IgD-negative memory B cell (primary cell): ENCODE data around the gene SLC39A5. TPM values are rescaled to one million over a fixed set of nuclear protein-coding genes. Genes with fewer than 3 reads are reported as not detected.
"Not testable (repeated sequence)": the region's sequence is repeated elsewhere in the genome, so short reads cannot be mapped to it uniquely, and the experiment has no call there.

Source experiments
- H3K27ac Mint-ChIP-seq, 3 donors: one replicate each; pipeline ENCODE4 v1.8.0; 2020 to 2022; ENCODE audit warnings: mild to moderate bottlenecking in 3 of 3, mixed read lengths in 3 of 3, moderate library complexity in 1 of 3
- H3K27me3 Mint-ChIP-seq: one replicate; pipeline ENCODE4 v1.8.0; 2021; ENCODE audit warnings: mixed read lengths
- H3K36me3 Mint-ChIP-seq: one replicate; pipeline ENCODE4 v1.8.0; 2020; ENCODE audit warnings: mild to moderate bottlenecking, mixed read lengths
- H3K4me1 Mint-ChIP-seq, 3 donors: one replicate each; pipeline ENCODE4 v1.8.0; 2020 to 2022; ENCODE audit warnings: mixed read lengths in 3 of 3, mild to moderate bottlenecking in 1 of 3
- H3K4me3 Mint-ChIP-seq, 4 donors: one replicate each; pipeline ENCODE4 v1.8.0; 2020 to 2022; ENCODE audit warnings: mild to moderate bottlenecking in 4 of 4, mixed read lengths in 4 of 4, moderate library complexity in 3 of 4
- H3K9me3 Mint-ChIP-seq, 3 donors: one replicate each; pipeline ENCODE4 v1.8.0; 2020 to 2021; ENCODE audit warnings: mixed read lengths in 3 of 3, mild to moderate bottlenecking in 1 of 3
- polyA plus RNA-seq: library from polyadenylated mRNA; unstranded; fragments of 300-500 nt; fragmentation: Illumina TruSeq; gene quantifications from one replicate; pipeline ENCODE4 v1.2.3, GENCODE V29; 2021

The SLC39A5 gene, protein sequence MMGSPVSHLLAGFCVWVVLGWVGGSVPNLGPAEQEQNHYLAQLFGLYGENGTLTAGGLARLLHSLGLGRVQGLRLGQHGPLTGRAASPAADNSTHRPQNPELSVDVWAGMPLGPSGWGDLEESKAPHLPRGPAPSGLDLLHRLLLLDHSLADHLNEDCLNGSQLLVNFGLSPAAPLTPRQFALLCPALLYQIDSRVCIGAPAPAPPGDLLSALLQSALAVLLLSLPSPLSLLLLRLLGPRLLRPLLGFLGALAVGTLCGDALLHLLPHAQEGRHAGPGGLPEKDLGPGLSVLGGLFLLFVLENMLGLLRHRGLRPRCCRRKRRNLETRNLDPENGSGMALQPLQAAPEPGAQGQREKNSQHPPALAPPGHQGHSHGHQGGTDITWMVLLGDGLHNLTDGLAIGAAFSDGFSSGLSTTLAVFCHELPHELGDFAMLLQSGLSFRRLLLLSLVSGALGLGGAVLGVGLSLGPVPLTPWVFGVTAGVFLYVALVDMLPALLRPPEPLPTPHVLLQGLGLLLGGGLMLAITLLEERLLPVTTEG
- not detected for polyA plus RNA-seq

DNA sequence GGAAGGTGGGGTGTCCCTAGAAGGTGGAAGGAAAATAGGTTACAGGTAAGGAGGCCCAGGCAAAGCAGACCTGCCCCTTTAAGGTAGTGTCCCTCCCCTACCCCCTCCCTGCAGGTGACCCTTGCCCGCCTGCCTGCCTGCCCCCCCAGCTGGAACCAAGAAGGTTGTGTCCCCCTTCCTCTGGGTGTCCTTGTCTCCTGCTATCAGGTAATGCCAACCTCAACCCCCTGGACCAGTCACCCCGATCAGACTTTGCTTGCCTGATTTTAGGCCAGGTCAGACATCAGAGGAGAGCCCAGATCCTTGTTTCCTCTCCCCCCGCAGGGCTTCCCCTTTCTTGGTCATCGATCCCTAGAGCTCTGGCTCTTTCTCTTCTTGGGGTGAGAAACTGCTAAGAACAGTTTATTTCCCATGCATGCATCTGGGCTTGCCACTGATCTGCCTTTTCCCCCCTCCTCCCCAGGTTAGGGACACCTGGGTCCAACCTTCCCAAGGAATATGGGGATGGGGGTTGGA lies at the start of gene SLC39A5:
Gene SLC39A5, plus strand, starts transcription at position 136 of the 516 bp plus-strand sequence. CDS start 1,224 bp downstream, outside the sequence.
- Mint-ChIP-seq H3K9me3 (no peaks in the 10 kb centered on the region), H3K27ac (peak within 1 kb of the TSS in 2 of 3 donors; percentile 19 to 71), H3K4me1 (peaks cover 0 to 7% (median 6%) of the 10 kb centered on the region in 3 donors), H3K36me3 (no peaks in the 10 kb centered on the region), H3K4me3 (no peak within 1 kb of the TSS), H3K27me3 (no peaks in the 10 kb centered on the region)

DNA sequence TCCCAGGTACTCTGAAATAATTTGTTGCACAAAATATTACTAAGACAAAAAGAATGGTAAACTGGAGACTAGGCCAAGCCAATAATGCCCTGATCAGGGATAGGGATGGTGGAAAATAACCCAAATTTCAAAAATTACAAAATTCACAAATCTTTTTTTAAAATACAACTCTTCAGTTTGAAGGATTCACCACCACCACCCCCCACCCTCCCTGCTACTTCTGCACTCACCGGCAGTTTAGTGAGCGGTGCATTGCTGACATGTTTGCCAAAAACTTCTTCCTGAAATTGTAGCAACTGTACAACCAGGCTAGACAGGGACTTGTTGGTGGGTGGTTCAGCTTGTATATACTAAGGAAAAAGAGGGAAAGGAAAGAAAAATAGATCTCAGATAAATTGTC lies 42.9 kb upstream of the SLC39A5 start:
- H3K27me3 Mint-ChIP-seq, result no peaks in the 10 kb centered on the region
- no peaks in the 10 kb centered on the region for H3K36me3 Mint-ChIP-seq
- H3K4me1 Mint-ChIP-seq, result peaks cover 27 to 30% (median 30%) of the 10 kb centered on the region in 3 donors
- no peaks in the 10 kb centered on the region for H3K9me3 Mint-ChIP-seq
- H3K27ac Mint-ChIP-seq, result peak overlapping the region in 1 of 3 donors; percentile 100
- H3K4me3 Mint-ChIP-seq, result peak overlapping the region in 2 of 4 donors; percentile 78 to 98

DNA sequence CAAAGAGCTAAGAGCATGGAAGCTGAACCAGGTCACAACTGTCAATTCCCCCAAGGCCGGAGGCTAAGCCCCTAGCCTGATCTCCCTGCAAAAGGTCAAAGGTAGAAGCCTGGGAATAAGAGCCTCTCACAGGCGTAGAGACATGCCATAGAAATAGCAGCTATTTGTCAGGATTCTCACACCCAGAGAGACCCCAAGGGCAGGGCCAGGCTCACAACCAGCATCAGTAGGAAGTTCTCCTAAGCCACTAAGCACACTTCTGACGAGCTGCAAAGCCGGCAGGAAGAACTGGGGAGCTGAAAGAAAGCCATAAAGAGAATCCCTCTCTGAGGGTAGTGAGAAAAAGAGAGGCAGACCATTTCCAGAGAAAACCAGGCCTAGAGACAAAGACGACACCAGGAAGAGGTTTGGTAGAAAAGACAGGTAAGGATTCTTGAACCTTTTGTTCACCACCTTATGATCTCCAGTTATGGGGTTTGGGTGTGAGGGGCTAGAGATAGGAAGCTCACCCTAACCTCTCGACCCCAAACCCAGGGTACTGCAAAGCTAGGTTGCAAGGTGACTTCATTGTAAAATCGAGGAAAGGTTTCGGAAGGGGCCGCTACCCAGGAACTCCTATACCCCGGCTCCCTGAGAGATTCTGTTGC lies 41.6 kb upstream of the SLC39A5 start:
- H3K9me3 Mint-ChIP-seq, result no peaks in the 10 kb centered on the region
- no peaks in the 10 kb centered on the region for H3K27me3 Mint-ChIP-seq
- H3K4me3 Mint-ChIP-seq, result peak overlapping the region; percentile 86 to 98 (median 88)
- peak overlapping the region; percentile 87 to 100 (median 88) for H3K27ac Mint-ChIP-seq
- peaks cover 31 to 36% (median 35%) of the 10 kb centered on the region in 3 donors for H3K4me1 Mint-ChIP-seq
- peaks cover 2% of the 10 kb centered on the region for H3K36me3 Mint-ChIP-seq

DNA sequence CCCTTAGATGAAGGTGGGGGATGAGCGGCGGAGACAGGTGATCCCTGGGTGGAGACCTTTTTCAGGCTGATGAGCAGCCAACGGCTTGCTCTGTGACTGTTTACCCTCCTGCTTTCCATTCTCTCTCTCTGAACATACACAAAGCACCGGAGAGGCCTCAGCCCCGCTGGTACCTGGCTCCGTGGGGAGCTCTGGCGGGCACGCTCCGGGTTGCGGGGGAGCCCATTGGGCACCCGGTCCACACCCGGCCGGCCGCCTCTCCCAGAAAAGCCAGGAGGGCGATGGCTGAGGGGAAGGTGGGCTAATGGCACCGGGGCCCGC lies 41.1 kb upstream of the SLC39A5 start:
- Mint-ChIP-seq H3K4me3 (peak overlapping the region; percentile 86 to 98 (median 88)), H3K27ac (peak overlapping the region; percentile 20 to 100 (median 88)), H3K4me1 (peaks cover 32 to 39% (median 37%) of the 10 kb centered on the region in 3 donors), H3K27me3 (no peaks in the 10 kb centered on the region), H3K36me3 (peaks cover 3% of the 10 kb centered on the region), H3K9me3 (no peaks in the 10 kb centered on the region)

DNA sequence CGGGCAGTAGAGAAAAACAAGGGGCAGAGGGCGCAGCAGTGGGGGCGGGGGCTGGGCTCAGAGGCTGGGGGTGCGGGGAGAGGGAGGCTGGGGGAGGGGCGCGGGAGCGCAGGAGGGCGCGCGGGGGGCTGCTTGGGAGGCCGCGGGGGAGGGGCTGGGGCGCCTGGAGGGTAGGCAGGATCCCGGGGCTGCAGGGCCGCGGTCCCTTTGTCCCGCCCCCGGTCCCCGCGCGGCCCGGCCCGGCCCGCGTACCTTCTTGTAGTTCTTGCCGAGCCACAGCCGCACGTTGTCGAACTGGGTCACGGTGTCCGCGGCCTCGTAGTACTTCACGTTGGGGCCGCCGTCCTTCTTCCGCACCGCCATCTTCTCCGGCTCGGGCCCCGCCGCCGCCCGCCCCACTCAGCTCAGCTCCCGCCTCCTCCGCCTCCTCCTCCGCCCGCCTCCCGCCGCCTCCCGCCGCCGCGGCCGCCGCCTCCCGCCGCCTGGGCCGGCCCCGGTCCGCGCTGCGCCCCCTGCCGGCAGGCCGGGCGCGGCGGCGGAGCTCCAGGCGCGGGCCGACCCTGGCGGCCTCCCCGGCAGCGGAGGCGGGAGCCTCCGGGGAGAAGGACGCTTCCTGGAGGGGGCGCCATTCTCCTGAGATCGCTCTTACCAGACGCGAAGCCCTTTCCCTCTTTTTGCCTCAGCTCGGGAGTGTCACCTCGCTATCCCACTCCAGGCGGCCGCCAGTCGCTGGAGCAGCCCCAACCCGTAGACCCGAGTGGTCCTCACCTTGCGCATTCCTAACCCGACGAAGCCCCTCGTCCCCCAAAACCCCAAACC lies 40.5 kb upstream of the SLC39A5 start, which contains the start of gene SMARCC2:
Gene SMARCC2, minus strand, starts transcription at position 385 of the 819 bp plus-strand sequence. Its CDS starts 22 bp downstream, at position 363.
- Mint-ChIP-seq H3K4me1 (peaks cover 32 to 41% (median 40%) of the 10 kb centered on the region in 3 donors), H3K27ac (peak within 1 kb of the TSS; percentile 98 to 100 (median 99))

DNA sequence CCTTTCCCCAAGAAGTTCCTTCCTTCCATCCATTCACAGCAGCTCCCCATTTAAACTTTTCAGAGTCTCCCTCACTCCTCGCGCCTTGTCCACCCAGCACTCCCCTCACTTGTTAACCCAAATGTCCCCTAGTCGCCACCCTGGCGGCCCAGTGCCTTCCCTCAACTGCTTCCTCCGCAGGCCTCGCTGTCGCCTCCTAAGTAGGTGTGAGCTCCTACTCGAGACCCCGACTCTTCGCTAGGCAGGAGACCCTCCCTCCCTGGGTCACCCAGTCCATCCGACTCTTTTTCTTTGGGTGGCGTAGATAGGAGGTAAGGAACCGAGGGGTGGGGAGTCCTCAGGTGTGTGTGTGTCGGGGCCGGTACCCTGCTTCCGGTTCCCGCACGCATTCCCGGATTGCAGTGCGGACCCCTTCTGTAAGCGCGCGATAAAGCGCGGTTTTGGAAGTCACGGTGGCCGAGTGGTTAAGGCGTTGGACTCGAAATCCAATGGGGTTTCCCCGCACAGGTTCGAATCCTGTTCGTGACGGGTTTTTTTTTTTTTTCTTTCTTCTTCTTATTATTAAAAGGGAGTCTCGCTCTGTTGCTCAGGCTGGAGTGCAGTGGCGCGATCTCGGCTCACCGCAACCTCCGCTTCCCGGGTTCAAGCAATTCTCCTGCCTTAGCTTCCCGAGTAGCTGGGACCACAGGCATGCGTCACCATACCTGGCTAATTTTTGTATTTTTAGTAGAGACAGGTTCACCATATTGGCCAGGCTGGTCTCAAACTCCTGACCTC lies 39.7 kb upstream of the SLC39A5 start:
- Mint-ChIP-seq H3K27ac (peak overlapping the region; percentile 98 to 100 (median 99)), H3K27me3 (no peaks in the 10 kb centered on the region), H3K4me3 (peak overlapping the region; percentile 90 to 100 (median 98)), H3K36me3 (peaks cover 3% of the 10 kb centered on the region), H3K9me3 (no peaks in the 10 kb centered on the region), H3K4me1 (peaks cover 32 to 44% (median 42%) of the 10 kb centered on the region in 3 donors)

More for the DNA sequence above, 40.5 kb upstream of the SLC39A5 start, which contains the start of gene SMARCC2:
- no peaks in the 10 kb centered on the region for H3K27me3 Mint-ChIP-seq
- H3K4me3 Mint-ChIP-seq, result peak within 1 kb of the TSS; percentile 90 to 100 (median 98)
- no peaks in the 10 kb centered on the region for H3K9me3 Mint-ChIP-seq
- H3K36me3 Mint-ChIP-seq, result peaks cover 3% of the 10 kb centered on the region

DNA sequence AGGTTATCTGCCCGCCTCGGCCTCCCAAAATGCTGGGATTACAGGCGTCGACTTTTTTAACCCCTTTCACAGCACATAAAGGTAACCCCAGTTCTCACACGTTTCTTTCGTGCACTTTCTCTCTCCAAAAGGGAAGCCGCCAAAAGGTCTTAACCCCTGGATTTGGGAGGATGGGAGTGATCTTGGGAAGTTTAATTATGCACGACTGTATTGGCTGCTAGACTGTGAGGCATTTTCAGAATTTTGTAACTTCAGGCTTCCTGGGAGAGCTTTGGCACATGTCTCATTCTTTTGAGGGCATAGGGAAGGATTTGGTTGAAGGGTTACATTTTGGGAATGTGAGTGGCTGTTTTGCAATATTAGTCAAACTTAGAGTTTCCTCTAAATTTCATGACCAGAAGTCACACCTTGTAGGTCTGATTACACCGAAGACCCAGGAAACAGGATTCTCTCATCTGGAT lies 39.1 kb upstream of the SLC39A5 start:
- Mint-ChIP-seq H3K27ac (peak overlapping the region; percentile 98 to 100 (median 99)), H3K9me3 (no peaks in the 10 kb centered on the region), H3K36me3 (peaks cover 3% of the 10 kb centered on the region), H3K4me3 (peak overlapping the region; percentile 90 to 100 (median 98)), H3K4me1 (peaks cover 31 to 44% (median 42%) of the 10 kb centered on the region in 3 donors), H3K27me3 (no peaks in the 10 kb centered on the region)

DNA sequence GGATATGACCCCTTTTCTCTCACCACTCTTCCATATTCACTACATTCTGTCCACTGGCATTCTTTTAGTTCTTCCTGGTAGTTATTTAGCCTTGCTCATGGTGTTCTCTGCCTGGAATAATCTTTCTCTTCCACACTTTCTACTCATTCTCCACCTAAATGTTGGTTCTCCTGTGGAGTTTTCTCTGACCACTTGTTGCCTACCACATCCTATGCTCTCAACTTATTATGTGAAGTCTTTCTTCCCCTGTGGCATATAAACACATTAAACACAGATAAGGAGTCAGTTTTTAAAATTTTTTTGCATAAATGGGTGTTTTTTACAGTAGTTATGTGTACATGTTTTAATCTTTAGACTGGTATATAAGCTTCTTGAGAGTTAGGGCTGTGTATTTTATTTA lies 37.3 kb upstream of the SLC39A5 start:
- Mint-ChIP-seq H3K4me1 (peaks cover 23 to 38% (median 37%) of the 10 kb centered on the region in 3 donors), H3K36me3 (peaks cover 3% of the 10 kb centered on the region), H3K27ac (peak overlapping the region in 1 of 3 donors; percentile 88), H3K27me3 (no peaks in the 10 kb centered on the region), H3K9me3 (no peaks in the 10 kb centered on the region), H3K4me3 (peak overlapping the region in 2 of 4 donors; percentile 23 to 83)

DNA sequence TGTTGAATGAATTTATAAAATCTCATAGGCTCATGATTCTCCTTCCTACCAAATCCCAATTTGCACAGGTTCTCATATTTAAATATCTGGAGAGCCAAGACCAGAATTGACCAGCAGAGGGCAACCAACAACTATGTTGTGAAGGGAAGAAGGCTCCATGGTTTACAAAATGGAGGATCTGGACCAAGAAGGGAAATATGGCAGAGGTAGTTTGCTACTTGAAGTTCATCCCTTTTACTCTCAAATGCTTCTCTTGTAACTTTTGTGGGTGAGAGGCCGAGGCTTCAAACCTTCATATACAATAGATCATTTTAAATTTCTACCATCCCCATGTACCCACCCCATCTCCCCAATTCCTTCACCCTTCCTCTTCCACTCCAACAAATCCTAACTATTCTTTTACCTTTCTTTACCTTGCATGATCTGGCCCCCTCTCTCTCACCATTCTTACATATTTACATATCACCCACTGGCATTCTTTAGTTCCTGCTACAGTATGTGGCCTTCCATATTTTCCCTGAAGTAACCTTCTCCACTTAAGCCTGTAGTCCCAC lies 36.7 kb upstream of the SLC39A5 start:
- Mint-ChIP-seq H3K9me3 (no peaks in the 10 kb centered on the region), H3K4me3 (peak overlapping the region in 2 of 4 donors; percentile 23 to 83), H3K4me1 (peaks cover 18 to 33% (median 32%) of the 10 kb centered on the region in 3 donors), H3K27me3 (no peaks in the 10 kb centered on the region), H3K27ac (peak overlapping the region in 1 of 3 donors; percentile 88), H3K36me3 (peaks cover 3% of the 10 kb centered on the region)

DNA sequence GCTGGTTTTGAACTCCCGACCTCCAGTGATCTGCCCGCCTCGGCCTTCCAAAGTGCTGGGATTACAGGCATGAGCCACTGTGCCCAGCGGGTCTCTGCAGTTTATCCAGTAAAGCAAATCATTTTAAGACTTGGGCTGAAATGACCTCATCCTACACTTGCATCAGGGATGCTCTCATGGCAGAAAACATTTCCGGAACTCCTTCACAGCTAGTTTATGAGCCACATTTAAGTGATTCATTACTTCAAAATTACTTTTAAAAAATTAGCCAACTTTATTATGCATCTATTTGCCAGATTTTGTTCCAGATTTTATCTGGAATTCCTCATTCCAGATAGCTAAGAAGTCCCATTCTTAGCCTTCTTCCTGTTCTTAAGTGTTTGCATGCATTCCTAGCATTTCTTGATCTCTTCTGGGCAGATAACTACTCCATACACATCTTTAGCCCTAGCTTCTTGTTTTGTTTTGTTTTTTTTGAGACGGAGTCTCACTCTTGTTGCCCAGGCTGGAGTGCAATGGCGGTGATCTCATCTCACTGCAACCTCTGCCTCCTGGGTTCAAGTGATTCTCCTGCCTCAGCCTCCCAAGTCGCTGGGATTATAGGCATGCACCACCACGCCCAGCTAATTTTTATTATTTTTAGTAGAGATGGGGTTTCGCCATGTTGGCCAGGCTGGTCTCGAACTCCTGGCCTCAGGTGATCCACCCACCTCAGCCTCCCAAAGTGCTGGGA lies 32.9 kb upstream of the SLC39A5 start:
- H3K27me3 Mint-ChIP-seq, H3K4me3 Mint-ChIP-seq, H3K27ac Mint-ChIP-seq, H3K9me3 Mint-ChIP-seq, H3K36me3 Mint-ChIP-seq: not testable (repeated sequence)
- peaks cover 6 to 14% (median 13%) of the 10 kb centered on the region in 3 donors for H3K4me1 Mint-ChIP-seq

DNA sequence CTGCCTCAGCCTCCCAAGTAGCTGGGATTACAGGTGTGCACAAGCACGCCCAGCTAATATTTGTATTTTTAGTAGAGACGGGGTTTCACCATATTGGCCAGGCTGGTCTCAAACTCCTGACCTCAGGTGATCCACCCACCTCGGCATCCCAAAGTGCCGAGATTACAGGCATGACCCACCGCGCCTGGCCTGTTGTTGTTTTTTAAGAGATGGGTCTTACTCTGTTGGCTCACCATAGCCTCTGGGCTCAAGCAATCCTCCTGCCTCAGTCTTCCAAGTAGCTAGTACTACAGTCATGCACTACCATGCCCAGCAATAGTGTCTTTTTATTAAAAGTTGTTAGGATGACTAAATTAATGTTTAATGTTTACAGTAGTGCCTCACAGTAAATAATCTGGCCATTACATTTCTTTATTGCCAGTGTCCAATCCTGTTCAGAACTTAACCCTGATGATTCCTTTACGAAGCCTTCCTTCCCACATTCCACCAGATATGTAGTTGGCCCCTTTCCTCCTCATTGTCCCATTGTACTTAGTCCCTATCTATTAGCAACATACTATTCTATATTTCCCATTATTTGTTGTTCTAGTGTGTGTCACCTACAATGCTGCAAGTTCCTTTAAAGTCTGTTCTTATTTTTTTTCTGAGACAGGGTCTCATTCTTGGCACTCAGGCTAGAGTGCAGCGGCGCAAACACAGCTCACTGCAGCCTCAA lies 31.8 kb upstream of the SLC39A5 start:
- Mint-ChIP-seq H3K27me3 (no peaks in the 10 kb centered on the region), H3K9me3 (no peaks in the 10 kb centered on the region), H3K4me3 (no peak overlapping the region), H3K36me3 (peaks cover 2% of the 10 kb centered on the region), H3K4me1 (peaks cover 5 to 12% (median 9%) of the 10 kb centered on the region in 3 donors), H3K27ac (no peak overlapping the region)

DNA sequence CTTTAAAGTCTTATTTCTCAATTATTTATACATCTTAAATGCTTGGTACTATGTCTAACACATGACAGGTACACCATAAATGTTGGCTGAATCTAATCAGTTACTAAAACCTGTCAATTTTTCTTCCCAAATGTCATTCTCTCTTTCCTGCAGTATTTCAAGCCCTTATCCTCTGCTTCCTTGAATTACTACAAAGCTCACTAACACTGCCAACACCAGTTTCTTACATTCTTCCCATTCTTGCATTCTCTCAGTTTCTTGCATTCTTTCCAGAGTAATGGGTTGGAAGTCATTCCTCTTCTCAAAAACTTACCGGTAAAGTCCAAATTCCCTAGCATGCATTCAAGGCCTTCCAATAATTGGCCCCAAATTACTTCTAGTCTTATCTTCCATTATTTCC lies 31.0 kb upstream of the SLC39A5 start:
- no peaks in the 10 kb centered on the region for H3K36me3 Mint-ChIP-seq
- H3K27ac Mint-ChIP-seq, result peak overlapping the region in 1 of 3 donors; percentile 87
- peaks cover 2 to 8% (median 5%) of the 10 kb centered on the region in 3 donors for H3K4me1 Mint-ChIP-seq
- no peak overlapping the region for H3K4me3 Mint-ChIP-seq
- no peaks in the 10 kb centered on the region for H3K27me3 Mint-ChIP-seq
- H3K9me3 Mint-ChIP-seq, result no peaks in the 10 kb centered on the region
